CD1c-positive myeloid dendritic cell (primary cell): ENCODE measurements around the gene OR11H7.
"Not testable (repeated sequence)": the region's sequence is repeated elsewhere in the genome, so short reads cannot be mapped to it uniquely, and the experiment has no call there.

Experiments
- DNase-seq: peaks from one replicate; pipeline ENCODE4 v3.0.0-alpha.2; 2016; ENCODE audit errors: extremely low spot score

Gene OR11H7

DNA sequence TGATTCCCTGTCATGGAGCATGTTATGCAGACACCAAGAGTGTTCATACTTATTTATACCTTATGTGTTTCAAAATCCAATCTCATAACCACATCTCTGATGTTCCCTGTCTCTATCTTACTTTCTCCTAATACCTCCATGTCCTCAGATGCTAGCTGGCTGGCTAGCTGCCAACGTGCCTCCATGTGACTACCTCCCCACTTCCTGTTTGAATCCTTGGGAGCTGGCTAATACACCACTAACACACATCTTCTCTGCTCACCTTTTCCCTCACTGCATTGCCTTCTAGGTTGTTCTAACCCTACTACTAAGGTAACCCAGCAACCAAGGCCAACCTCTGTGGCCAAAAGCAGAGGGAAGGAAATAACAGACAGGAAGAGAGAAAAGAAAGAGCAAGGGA lies 49.6 kb downstream of the OR11H7 start:
- DNase-seq = no peak

DNA sequence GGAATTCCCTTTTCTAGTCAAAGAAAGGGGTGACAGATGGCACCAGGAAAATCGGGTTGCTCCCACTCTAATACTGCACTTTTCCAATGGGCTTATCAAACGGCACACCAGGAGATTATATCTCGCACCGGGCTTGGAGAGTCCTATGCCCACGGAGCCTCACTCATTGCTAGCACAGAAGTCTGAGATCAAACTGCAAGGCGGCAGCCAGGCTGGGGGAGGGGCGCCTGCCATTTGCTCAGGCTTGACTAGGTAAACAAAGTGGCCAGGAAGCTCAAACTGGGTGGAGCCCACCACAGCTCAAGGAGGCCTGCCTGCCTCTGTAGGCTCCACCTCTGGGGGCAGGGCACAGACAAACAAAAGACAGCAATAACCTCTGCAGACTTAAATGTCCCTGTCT lies 51.5 kb downstream of the OR11H7 start:
- DNase-seq = not testable (repeated sequence)
